ENCODE data around the gene FBXW7. TPM values are rescaled to one million over a fixed set of nuclear protein-coding genes. Genes with fewer than 3 reads are reported as not detected.

Gene FBXW7
- total RNA-seq, 2 donors from 2014 or later, result 34.5 to 40.5 TPM

DNA sequence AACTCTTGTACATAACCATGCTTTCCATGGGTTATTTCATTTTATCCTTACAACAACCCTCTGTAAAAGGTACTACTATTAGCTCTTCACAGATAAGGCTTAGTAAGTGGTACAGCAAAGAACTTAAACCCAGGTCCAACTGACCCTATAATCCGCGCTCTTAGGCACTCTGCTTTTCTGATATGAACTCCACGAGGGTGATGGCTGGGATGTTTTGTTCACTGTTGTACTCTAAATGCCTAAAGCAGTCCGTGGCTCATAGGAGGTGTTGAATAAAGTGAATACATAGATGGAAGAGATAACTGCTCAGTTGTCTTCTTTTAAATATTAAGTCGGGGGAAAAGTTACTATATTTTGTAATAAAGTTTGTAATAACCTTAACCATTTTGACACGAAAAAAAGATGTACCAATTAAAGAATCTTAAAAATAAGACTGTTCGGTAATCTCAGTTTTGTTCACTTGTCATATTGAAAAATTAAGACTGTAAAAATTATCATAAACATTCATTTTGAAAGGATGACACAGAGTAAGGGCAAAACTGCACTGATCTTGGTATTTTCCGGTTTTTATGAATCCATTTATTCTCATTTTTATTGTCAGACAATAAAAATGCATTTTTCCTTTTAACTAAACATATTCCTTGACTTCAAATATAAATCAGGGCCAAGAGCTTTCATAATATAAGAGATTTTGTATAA, 166.5 kb downstream of the FBXW7 start:
- ATAC-seq, result no peak
- intact Hi-C loops (cut with DNase I), result no loop called here
- WGBS, 2 donors, result 83% methylated on average over 8 of the region's 8 CpGs

DNA sequence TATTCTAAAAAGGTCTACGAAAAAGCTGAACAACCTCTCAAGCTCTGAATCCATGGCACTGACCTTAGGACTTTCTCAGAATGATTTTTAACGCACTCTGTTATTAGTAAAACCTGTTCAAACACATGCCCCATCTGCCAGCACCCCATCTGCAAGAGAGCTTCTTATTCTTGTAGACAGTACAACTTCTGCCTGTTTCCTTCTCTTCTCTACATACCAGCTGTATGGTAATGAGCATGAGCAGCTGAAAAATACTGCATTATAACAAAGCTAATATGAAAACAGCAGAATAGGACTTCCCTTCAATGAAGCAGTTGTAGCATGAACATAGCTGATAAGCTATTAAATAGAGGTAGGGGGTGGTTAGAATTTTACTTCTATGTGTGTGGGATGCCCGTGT, 167.9 kb downstream of the FBXW7 start:
- ATAC-seq (no peak), DNase-seq (no peak)
- no peaks in the 10 kb centered on the region for H3K27me3 ChIP-seq
- no peaks in the 10 kb centered on the region for H3K4me1 ChIP-seq
- H3K27ac ChIP-seq, result no peak overlapping the region
- H3K36me3 ChIP-seq (replicated peaks in 1 of 2; ENCODE audit: insufficient read depth in 1 of 2, low read depth in 2 of 2), result no peaks in the 10 kb centered on the region
- no peaks in the 10 kb centered on the region for H3K9me3 ChIP-seq
- no peak overlapping the region for H3K4me3 ChIP-seq
- WGBS, 2 donors, result 53 to 60% methylated on average over 3 of the region's 3 CpGs
- intact Hi-C loops (cut with DNase I), result no loop called here
- no peak for TF ChIP-seq POLR2A (IDR thresholded peaks at IDR 0.05)

More for the DNA sequence above, 166.5 kb downstream of the FBXW7 start:
- H3K9me3 ChIP-seq, result no peaks in the 10 kb centered on the region
- no peak for DNase-seq
- H3K27me3 ChIP-seq, result no peaks in the 10 kb centered on the region
- no peaks in the 10 kb centered on the region for H3K36me3 ChIP-seq (replicated peaks in 1 of 2; ENCODE audit: insufficient read depth in 1 of 2, low read depth in 2 of 2)
- TF ChIP-seq, protein P1, sequence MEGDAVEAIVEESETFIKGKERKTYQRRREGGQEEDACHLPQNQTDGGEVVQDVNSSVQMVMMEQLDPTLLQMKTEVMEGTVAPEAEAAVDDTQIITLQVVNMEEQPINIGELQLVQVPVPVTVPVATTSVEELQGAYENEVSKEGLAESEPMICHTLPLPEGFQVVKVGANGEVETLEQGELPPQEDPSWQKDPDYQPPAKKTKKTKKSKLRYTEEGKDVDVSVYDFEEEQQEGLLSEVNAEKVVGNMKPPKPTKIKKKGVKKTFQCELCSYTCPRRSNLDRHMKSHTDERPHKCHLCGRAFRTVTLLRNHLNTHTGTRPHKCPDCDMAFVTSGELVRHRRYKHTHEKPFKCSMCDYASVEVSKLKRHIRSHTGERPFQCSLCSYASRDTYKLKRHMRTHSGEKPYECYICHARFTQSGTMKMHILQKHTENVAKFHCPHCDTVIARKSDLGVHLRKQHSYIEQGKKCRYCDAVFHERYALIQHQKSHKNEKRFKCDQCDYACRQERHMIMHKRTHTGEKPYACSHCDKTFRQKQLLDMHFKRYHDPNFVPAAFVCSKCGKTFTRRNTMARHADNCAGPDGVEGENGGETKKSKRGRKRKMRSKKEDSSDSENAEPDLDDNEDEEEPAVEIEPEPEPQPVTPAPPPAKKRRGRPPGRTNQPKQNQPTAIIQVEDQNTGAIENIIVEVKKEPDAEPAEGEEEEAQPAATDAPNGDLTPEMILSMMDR (IDR thresholded peaks at IDR 0.05), result no peak
- TF ChIP-seq POLR2A (IDR thresholded peaks at IDR 0.05), result no peak
- no peak overlapping the region for H3K27ac ChIP-seq
- H3K4me1 ChIP-seq, result no peaks in the 10 kb centered on the region
- no peak overlapping the region for H3K4me3 ChIP-seq

DNA sequence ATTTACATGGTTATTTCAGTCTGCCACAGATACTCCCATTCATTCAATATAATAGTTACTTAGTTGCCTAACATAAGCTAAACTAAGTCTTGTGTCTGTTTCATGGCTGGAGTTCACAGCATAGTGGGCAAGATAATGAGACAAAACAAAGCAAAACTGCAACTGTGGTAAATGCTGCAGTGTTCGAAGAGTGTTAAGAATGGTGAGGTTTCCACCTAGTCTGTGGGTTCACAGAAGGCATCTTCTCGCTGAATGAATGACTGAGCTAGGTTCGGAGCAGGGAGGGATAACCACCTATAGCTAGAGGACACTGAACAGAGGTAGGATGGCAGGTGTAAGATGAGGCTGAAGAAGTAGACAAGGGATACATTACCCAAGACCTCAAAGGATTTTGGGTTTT, 171.0 kb downstream of the FBXW7 start:
- peaks cover 7% of the 10 kb centered on the region for H3K4me1 ChIP-seq
- intact Hi-C loops (cut with DNase I), result no loop called here
- TF ChIP-seq POLR2A (IDR thresholded peaks at IDR 0.05), result no peak
- TF ChIP-seq, protein P1 (IDR thresholded peaks at IDR 0.05), result no peak
- H3K27me3 ChIP-seq, result no peaks in the 10 kb centered on the region
- H3K27ac ChIP-seq, result no peak overlapping the region
- no peak for DNase-seq
- no peaks in the 10 kb centered on the region for H3K36me3 ChIP-seq (replicated peaks in 1 of 2; ENCODE audit: insufficient read depth in 1 of 2, low read depth in 2 of 2)
- WGBS, 2 donors, result 95 to 97% methylated on average over 3 of the region's 3 CpGs
- H3K9me3 ChIP-seq, result no peaks in the 10 kb centered on the region
- no peak overlapping the region for H3K4me3 ChIP-seq
- no peak for ATAC-seq

DNA sequence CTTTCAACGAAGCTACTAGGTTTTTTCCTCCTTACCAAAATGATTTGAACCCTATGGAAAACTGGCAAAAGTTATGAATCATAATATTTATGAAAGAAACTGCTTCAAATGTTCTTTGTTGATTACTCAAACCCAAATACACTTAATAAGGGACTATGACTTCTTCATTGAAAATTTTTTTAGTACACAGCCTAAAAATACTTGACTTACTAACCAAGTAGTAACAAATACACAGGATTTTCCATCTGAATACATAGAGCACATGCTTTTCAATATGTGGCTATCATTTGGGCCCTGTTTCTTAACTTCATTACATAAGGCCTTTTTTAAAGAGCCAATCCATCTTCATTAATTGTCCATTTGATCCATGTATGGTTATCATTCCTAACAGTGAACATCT, 171.5 kb downstream of the FBXW7 start:
- intact Hi-C loops (cut with DNase I), result no loop called here
- ATAC-seq (no peak), DNase-seq (no peak)
- TF ChIP-seq, protein P1 (IDR thresholded peaks at IDR 0.05), result no peak
- TF ChIP-seq POLR2A (IDR thresholded peaks at IDR 0.05), result no peak
- Histone ChIP-seq H3K36me3 (replicated peaks in 1 of 2; ENCODE audit: insufficient read depth in 1 of 2, low read depth in 2 of 2) (no peaks in the 10 kb centered on the region), H3K27me3 (no peaks in the 10 kb centered on the region), H3K4me3 (no peak overlapping the region), H3K27ac (no peak overlapping the region), H3K4me1 (peaks cover 12% of the 10 kb centered on the region), H3K9me3 (no peaks in the 10 kb centered on the region)
- 80 to 88% methylated on average over 1 of the region's 1 CpG for WGBS, 2 donors

DNA sequence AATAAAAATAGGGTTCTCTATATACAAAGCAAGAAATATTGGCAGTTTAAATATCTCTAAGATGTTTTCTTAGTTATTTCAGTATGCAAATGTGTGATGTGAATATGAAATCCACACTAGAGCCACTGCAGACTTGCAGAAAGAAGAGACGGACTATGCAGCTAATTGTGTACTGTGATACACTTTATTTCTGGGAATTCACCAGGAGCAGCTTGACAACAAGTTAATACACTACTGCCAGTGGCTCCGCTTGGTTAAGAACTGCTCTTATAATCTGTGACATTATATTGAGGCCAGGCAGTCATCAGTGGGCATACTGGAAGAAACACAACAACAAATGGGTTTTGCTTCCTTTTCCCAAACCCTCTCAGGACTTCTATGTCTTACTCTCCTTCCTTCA, 172.0 kb downstream of the FBXW7 start:
- DNase-seq, result no peak
- Histone ChIP-seq H3K27me3 (no peaks in the 10 kb centered on the region), H3K27ac (no peak overlapping the region), H3K4me3 (no peak overlapping the region), H3K4me1 (peaks cover 14% of the 10 kb centered on the region), H3K36me3 (replicated peaks in 1 of 2; ENCODE audit: insufficient read depth in 1 of 2, low read depth in 2 of 2) (no peaks in the 10 kb centered on the region), H3K9me3 (no peaks in the 10 kb centered on the region)
- intact Hi-C loops (cut with DNase I), result no loop called here
- ATAC-seq, result no peak
- 91 to 100% methylated on average over 2 of the region's 2 CpGs for WGBS, 2 donors
- TF ChIP-seq, protein P1 (IDR thresholded peaks at IDR 0.05), result no peak
- TF ChIP-seq POLR2A (IDR thresholded peaks at IDR 0.05), result no peak

All from body of pancreas (tissue), 4 donors.